Measurements from ENCODE around the gene MCM7. TPM values are rescaled to one million over a fixed set of nuclear protein-coding genes. Genes with fewer than 3 reads are reported as not detected.
"Not testable (repeated sequence)": the region's sequence is repeated elsewhere in the genome, so short reads cannot be mapped to it uniquely, and the experiment has no call there.

MCM7 gene
- total RNA-seq, result 53.0 TPM

GRCh38 chr7:100101016-100101862 is at the start of gene MCM7, which contains the start of gene AP4M1:
MCM7 (minus strand) TSS chr7:100101397; CDS start chr7:100101294, 103 bp downstream.
AP4M1 (plus strand) TSS chr7:100101643; CDS start chr7:100101715, 72 bp downstream.
- peak; percentile 99 for DNase-seq

- peak; percentile 99 for DNase-seq
Measured at GRCh38 chr7:100148559-100149328, 47.5 kb upstream of the MCM7 start, which contains the start of gene LAMTOR4. LAMTOR4 (plus strand) TSS chr7:100148918; CDS start chr7:100148973, 55 bp downstream.

- DNase-seq, result no peak
Measured at GRCh38 chr7:100148225-100148558, 47.0 kb upstream of the MCM7 start.

- DNase-seq, result no peak
Measured at GRCh38 chr7:100147278-100147677, 46.1 kb upstream of the MCM7 start.

GRCh38 chr7:100146350-100146749 is 45.2 kb upstream of the MCM7 start:
- DNase-seq, result not testable (repeated sequence)

- DNase-seq, result no peak
Measured at GRCh38 chr7:100142461-100142860, 41.3 kb upstream of the MCM7 start.

- no peak for DNase-seq
Measured at GRCh38 chr7:100141555-100141949, 40.4 kb upstream of the MCM7 start.

GRCh38 chr7:100137851-100138760 is 36.9 kb upstream of the MCM7 start:
- no peak for DNase-seq

- peak; percentile 75 for DNase-seq
Measured at GRCh38 chr7:100132697-100133151, 31.5 kb upstream of the MCM7 start.

- no peak for DNase-seq
Measured at GRCh38 chr7:100132126-100132525, 30.9 kb upstream of the MCM7 start.

GRCh38 chr7:100130608-100131453 is 29.6 kb upstream of the MCM7 start:
- DNase-seq, result peak; percentile 87

- DNase-seq, result not testable (repeated sequence)
Measured at GRCh38 chr7:100130220-100130607, 29.0 kb upstream of the MCM7 start.

GRCh38 chr7:100128637-100128963 is 27.4 kb upstream of the MCM7 start:
- no peak for DNase-seq

- peak; percentile 41 for DNase-seq
Measured at GRCh38 chr7:100127866-100128636, 26.9 kb upstream of the MCM7 start.

- peak; percentile 98 for DNase-seq
Measured at GRCh38 chr7:100126931-100127865, 26.0 kb upstream of the MCM7 start, which contains the start of gene MBLAC1. MBLAC1 (plus strand) TSS chr7:100126967; CDS start chr7:100127396, 429 bp downstream.

GRCh38 chr7:100126239-100126930 is 25.2 kb upstream of the MCM7 start:
- DNase-seq, result no peak

- no peak for DNase-seq
Measured at GRCh38 chr7:100124301-100125230, 23.4 kb upstream of the MCM7 start.

All from tongue (tissue), 2 donors.